Kidney epithelial cell (primary cell): ENCODE results near the gene ESRRA. TPM values are rescaled to one million over a fixed set of nuclear protein-coding genes. Genes with fewer than 3 reads are reported as not detected.

Experiments
- DNase-seq: peaks from one replicate; pipeline ENCODE4 v3.0.0-alpha.2; 2010; ENCODE audit warnings: low read depth
- H3K27me3 ChIP-seq: 2 replicates; pipeline ENCODE4 v1.6.0; 2011; ENCODE audit warnings: low read length; ENCODE audit not compliant: control insufficient read depth, insufficient read depth
- H3K36me3 ChIP-seq: 2 replicates; pipeline ENCODE4 v1.5.1; 2011; ENCODE audit warnings: low read length; ENCODE audit not compliant: control insufficient read depth, insufficient read depth
- H3K4me3 ChIP-seq: 2 replicates; pipeline ENCODE4 v1.5.1; 2011; ENCODE audit warnings: low read depth, mild to moderate bottlenecking, control low read depth, low read length
- total RNA-seq: library from RNA; depleted of rRNA; stranded (reverse); fragments of >200 nt; gene quantifications from 2 replicates; pipeline ENCODE4 v1.2.3, GENCODE V29; 2015
- TF ChIP-seq, protein P1 (sequence below): IDR thresholded peaks from 2 replicates; pipeline ENCODE4 v1.5.1; 2011; ENCODE audit warnings: mild to moderate bottlenecking, moderate library complexity, low read length, control low read depth, inconsistent platforms; ENCODE audit not compliant: insufficient read depth, poor library complexity, severe bottlenecking

Gene ESRRA
- total RNA-seq, 1 donor from 2014 or later: 54.3 TPM

- TF ChIP-seq, protein P1, sequence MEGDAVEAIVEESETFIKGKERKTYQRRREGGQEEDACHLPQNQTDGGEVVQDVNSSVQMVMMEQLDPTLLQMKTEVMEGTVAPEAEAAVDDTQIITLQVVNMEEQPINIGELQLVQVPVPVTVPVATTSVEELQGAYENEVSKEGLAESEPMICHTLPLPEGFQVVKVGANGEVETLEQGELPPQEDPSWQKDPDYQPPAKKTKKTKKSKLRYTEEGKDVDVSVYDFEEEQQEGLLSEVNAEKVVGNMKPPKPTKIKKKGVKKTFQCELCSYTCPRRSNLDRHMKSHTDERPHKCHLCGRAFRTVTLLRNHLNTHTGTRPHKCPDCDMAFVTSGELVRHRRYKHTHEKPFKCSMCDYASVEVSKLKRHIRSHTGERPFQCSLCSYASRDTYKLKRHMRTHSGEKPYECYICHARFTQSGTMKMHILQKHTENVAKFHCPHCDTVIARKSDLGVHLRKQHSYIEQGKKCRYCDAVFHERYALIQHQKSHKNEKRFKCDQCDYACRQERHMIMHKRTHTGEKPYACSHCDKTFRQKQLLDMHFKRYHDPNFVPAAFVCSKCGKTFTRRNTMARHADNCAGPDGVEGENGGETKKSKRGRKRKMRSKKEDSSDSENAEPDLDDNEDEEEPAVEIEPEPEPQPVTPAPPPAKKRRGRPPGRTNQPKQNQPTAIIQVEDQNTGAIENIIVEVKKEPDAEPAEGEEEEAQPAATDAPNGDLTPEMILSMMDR: no peak
- H3K36me3 ChIP-seq: peaks cover 4% of the 10 kb centered on the region
- no peak for DNase-seq
- H3K4me3 ChIP-seq: no peak overlapping the region
- no peaks in the 10 kb centered on the region for H3K27me3 ChIP-seq
These were observed 57.0 kb downstream of the ESRRA start for GRCh38 chr11:64362339-64362738.

DNA sequence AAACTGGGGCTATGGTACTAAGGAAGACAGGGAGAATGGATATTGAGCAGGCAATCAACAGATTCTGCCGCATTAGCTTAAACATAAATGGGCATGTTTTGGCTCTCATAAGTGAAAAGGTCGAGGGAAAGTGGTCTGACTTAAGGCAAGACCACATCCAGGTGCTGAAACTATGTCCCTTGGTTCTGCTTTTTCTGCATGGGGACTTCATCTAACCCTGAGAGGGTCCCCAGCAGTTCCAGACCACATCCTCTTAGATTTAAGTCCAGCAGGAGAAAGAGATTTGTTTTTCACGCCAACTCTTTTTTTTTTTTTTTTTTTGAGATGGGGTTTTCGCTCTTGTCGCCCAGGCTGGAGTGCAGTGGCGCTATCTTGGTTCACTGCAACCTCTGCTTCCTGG, 59.1 kb downstream of the ESRRA start:
- no peaks in the 10 kb centered on the region for H3K27me3 ChIP-seq
- no peak overlapping the region for H3K4me3 ChIP-seq
- H3K36me3 ChIP-seq: peaks cover 4% of the 10 kb centered on the region
- TF ChIP-seq, protein P1: no peak
- DNase-seq: no peak

GRCh38 chr11:64364911-64365310, 59.6 kb downstream of the ESRRA start:
- H3K27me3 ChIP-seq: no peaks in the 10 kb centered on the region
- TF ChIP-seq, protein P1: no peak
- DNase-seq: no peak
- H3K4me3 ChIP-seq: no peak overlapping the region
- H3K36me3 ChIP-seq: peaks cover 4% of the 10 kb centered on the region

Other genes with a start within 250 kb of the ESRRA start
- gene MACROD1, start 139.4 kb upstream of the ESRRA start, total RNA-seq: 12.3 and 23.5 TPM in 2 replicates
- gene STIP1, start 119.4 kb upstream of the ESRRA start, total RNA-seq: 138 and 148 TPM in 2 replicates
- gene FERMT3, start 98.8 kb upstream of the ESRRA start, total RNA-seq: 0.25 and 2.1 TPM in 2 replicates
- 59.8 and 77.1 TPM in 2 replicates for gene TRPT1, start 79.3 kb upstream of the ESRRA start, total RNA-seq
- 50.7 and 61.1 TPM in 2 replicates for gene NUDT22, start 79.2 kb upstream of the ESRRA start, total RNA-seq
- gene DNAJC4, start 75.0 kb upstream of the ESRRA start, total RNA-seq: 14.8 and 21.7 TPM in 2 replicates
- gene VEGFB, start 70.9 kb upstream of the ESRRA start, total RNA-seq: 54.7 and 61.4 TPM in 2 replicates
- 61.1 and 110 TPM in 2 replicates for gene FKBP2, start 64.4 kb upstream of the ESRRA start, total RNA-seq
- gene PPP1R14B, start 58.6 kb upstream of the ESRRA start, total RNA-seq: 599 and 634 TPM in 2 replicates
- 25.4 and 32.5 TPM in 2 replicates for gene PLCB3, start 54.0 kb upstream of the ESRRA start, total RNA-seq
- 118 and 153 TPM in 2 replicates for gene BAD, start 20.9 kb upstream of the ESRRA start, total RNA-seq
- gene GPR137, start 19.7 kb upstream of the ESRRA start, total RNA-seq: 21.9 and 44.3 TPM in 2 replicates
- not detected in 2 replicates for gene KCNK4, start 14.2 kb upstream of the ESRRA start, total RNA-seq
- not detected in 2 replicates for gene CATSPERZ, start 5.2 kb upstream of the ESRRA start, total RNA-seq
- 307 and 366 TPM in 2 replicates for gene TRMT112, start 12.0 kb downstream of the ESRRA start, total RNA-seq
- 489 and 562 TPM in 2 replicates for gene PRDX5, start 12.6 kb downstream of the ESRRA start, total RNA-seq
- gene CCDC88B, start 34.7 kb downstream of the ESRRA start, total RNA-seq: 1.3 and 2.3 TPM in 2 replicates
- 35.7 and 43.0 TPM in 2 replicates for gene RPS6KA4, start 53.6 kb downstream of the ESRRA start, total RNA-seq